Smooth muscle cell of the brain vasculature (primary cell): ENCODE results near the gene ERP44.
"Not testable (repeated sequence)": the region's sequence is repeated elsewhere in the genome, so short reads cannot be mapped to it uniquely, and the experiment has no call there.

Experiments used
- DNase-seq: peaks from one replicate; pipeline ENCODE4 v3.0.0-alpha.2; 2012; ENCODE audit warnings: low read depth, low spot score

ERP44 gene

GRCh38 chr9:100069068-100069467 is 29.7 kb downstream of the ERP44 start:
- DNase-seq: not testable (repeated sequence)

- not testable (repeated sequence) for DNase-seq
These were observed 30.8 kb downstream of the ERP44 start for GRCh38 chr9:100067990-100068389.

DNA sequence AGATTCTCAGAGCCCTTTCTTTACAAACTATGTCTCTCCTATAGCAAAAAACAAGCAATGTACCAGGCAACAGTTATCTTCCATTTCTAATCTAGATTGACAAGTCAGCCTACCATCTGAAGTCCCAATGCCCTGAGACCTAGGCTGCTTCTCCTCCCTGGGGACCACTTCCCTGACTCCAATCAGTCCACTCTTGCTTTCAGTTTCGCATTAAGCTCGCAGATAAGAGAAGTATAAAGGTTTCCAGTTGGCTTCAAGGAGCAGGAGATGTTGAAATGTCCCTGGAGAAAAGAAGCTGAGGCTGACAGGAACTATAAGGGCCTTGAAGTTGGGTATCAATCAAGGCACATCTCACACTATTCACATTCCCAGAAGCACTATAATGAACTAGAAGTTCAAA is 32.3 kb downstream of the ERP44 start:
- DNase-seq: no peak

DNA sequence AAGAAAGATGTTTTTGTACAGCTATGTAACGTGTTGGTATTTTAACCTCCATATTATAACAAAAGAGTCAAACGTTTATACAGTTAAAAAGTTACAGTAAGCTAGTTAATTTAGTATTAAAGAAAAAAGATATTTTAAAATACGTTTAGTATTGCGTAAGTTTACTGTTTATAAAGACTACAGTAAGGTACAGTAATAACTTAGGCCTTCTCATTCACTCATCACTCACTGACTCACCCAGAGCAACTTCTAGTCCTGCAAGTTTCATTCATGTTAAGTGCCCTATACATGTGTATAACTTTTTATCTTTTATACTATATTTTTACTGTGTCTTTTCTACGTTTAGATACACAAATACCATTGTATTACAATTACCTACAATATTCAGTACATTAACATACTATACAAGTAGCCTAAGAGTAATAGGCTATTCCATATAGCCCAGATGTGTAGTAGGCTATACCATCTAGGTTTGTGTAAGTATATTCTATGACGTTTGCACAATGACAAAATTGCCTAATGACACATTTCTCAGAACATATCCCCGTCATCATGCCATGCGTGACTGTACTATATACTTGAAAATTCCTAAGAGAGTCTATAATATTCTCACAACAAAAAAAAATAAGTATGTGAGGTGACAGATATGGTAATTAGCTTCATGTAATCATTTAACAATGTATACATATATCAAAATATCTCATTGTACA is 33.8 kb downstream of the ERP44 start:
- no peak for DNase-seq

DNA sequence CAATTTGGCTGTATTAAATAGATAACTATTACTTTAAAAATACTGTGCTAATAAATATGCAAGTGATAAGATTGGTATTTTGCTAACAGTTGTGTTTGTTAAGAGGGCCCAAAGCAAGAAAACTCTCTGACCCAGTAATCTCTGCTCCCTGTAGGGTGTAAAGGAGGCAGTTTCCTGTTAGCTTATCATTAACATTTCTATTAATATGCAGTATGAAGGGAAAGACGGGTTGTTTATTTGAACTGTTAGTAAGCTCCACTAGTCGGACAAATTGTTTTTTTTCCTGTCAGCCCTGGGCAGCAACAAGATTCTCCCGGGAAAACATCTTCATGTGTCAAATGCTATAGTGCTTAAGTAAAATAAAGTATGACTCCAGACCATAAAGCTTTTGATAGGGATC is 35.6 kb downstream of the ERP44 start:
- DNase-seq: no peak

DNA sequence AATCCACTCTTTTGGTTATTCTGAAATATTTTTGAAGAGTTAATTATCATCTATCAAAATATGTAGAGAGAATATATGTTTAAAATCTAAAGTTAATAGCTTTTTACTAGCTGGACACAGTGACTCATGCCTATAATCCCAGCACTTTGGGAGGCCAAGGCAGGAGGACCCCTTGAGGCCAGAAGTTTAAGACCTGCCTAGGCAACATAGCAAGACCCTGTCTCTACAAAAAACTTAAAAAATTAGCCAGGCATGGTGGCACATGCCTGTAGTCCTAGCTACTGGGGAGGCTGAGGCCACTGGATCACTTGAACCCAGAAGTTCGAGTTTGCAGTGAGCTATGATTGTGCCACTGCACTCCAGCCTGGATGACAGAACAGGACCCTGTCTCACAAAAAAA is 36.1 kb downstream of the ERP44 start:
- DNase-seq: not testable (repeated sequence)

- no peak for DNase-seq
These were observed 39.9 kb downstream of the ERP44 start for GRCh38 chr9:100058699-100059579.

DNA sequence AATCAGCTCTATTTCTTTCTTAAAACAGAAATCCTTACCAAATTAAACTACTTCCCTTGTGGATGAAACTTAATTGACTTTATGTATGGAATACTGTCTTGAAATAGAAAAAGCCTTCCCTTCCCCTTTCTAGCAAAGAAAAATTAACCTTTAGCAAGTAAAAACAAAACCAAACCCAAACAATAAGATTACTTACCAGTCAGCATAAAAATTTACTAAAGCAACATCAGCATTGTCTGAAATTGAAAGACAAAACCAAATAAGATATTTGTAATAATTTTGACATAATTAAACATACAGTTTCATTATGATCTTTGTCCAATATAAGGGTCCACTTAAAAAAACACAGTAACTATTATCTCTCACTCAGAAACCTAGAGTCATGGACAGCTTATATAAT is 41.2 kb downstream of the ERP44 start:
- no peak for DNase-seq

DNA sequence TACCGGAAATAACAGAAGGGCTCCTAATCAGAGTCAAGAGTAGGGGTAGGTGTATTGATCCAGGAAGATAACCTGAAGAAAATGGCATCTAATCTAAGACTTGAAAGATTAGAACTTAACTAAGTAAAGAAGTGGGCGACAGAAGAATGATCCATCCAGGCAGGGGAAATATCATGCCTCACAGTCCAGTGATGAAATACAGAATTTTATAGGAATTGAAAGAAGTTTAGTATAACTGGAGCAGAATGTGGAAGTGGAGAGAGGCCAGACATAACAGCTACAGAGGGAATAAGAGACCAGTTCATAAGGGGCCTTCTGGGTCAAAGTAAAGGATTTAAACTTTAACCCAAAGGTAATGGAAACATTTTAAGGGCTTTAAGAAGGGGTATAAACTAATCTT is 42.2 kb downstream of the ERP44 start:
- DNase-seq: no peak

DNA sequence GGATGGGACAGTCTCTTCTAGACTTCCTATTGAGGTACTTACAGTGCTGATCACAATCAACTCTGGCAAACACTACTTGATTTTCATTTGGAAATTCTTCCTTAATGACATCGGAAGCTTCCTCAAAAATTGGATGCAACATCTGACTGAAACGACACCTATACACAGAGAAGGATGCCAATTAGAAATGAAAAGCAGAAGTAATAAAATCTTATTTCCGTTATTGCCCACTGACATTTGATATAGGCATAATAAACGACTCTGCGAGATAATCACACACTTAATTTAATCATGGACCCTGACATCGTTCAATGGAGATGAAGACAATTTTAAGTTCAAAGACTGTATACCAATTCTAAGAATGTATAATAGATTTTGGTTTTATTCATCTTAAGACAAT is 46.4 kb downstream of the ERP44 start:
- DNase-seq: no peak

GRCh38 chr9:100049551-100049950 is 49.2 kb downstream of the ERP44 start:
- no peak for DNase-seq

- no peak for DNase-seq
These were observed 60.3 kb downstream of the ERP44 start for GRCh38 chr9:100038472-100038871.

GRCh38 chr9:100033877-100034551 is 64.8 kb downstream of the ERP44 start:
- DNase-seq: no peak

GRCh38 chr9:100030548-100030947 is 68.3 kb downstream of the ERP44 start:
- DNase-seq: no peak

- DNase-seq: no peak
These were observed 69.5 kb downstream of the ERP44 start for GRCh38 chr9:100029251-100029650.

GRCh38 chr9:100028201-100028784 is 70.5 kb downstream of the ERP44 start:
- peak; percentile 52 for DNase-seq

DNA sequence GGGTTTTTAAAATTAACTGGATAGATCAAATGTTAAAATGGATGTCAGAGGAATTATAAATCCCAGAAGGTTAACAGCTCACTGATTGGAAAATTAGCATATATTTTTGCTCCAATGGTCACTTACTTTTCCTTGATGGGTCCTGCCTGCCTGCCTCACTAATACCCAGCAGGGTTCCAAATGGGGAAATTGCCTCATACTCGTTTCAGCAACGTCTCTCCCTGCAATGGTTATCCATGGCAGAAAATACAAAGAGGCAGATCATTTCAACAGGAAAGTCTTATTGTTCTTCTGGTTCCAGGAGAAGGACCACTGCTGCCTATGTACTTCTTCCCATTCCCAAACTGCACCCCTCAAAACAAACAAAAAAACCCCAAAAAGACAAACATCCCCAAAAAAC is 71.3 kb downstream of the ERP44 start:
- no peak for DNase-seq

DNA sequence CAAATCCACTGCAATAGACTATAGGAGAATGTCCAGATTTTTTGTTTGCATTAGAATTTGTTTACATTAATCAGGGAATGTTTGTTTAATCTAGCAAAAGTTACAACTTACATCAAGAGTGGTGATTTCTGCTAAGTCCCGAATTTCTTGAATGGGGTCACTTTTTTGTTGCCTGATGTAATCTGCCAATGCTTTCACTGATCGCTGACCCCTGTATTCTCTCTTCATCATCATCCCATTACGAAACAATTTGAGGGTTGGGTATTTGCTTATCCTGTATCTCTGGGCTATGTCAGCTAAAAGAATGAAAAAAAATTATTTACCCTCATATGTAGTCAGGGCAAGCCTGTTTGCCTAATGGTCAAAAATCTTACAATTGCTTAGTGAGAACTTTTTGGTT is 76.9 kb downstream of the ERP44 start:
- DNase-seq: no peak

GRCh38 chr9:100020121-100020795 is 78.5 kb downstream of the ERP44 start:
- DNase-seq: no peak

DNA sequence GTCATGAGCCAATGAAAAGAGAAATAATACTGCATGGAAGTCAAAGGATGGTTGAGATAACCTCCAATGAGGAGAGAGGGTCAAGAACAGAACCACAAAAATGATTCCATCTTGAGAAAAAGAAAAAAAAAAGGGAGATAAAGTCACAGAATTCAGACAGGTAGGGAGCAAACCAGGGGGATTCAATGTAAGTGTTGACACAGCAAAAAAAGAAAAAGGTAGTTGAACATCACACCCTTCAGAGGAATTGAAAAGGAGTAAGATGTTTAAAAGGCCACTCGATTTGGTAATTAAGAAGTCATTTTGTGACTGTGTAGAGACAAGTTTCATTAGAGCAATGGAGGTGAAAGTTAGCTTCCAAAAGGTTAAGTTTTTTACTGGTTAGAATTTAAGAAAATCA is 79.3 kb downstream of the ERP44 start:
- DNase-seq: no peak

- DNase-seq: no peak
These were observed 84.0 kb downstream of the ERP44 start for GRCh38 chr9:100014846-100015245.

DNA sequence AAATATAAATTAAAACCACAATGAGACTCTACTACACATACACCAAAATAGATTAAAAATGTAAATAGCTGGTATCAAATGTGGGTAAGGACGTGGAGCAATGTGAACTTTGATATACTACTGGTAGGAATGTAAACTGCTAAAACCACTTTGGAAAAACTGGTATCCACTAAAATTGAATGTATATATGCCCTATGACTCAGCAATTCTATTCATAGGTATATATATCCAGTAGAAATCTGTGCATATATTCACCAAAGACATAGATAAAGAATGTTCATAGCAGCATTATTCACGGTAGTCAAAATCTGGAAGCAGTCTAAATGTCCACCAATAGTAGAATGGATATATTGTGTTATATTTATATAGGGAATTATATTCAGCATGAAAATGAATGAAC is 85.2 kb downstream of the ERP44 start:
- no peak for DNase-seq
